ENCODE results near the gene ZBTB4. TPM values are rescaled to one million over a fixed set of nuclear protein-coding genes. Genes with fewer than 3 reads are reported as not detected.

ZBTB4 gene
- total and polyA plus RNA-seq, 9 of the 15 experiments (the other 6 are each of a cell fraction or from before 2014, with no cell fraction given), result 0.92 to 6.9 (median 3.3) TPM

Other genes with a start within 250 kb of the ZBTB4 start
Only the 7 nearest of the 40 such genes appear.
- gene SPEM2, start 54.0 kb downstream of the ZBTB4 start, total RNA-seq (2014; rRNA removed), result not detected in 2 replicates
- not detected in 2 replicates for gene SPEM2, start 54.0 kb downstream of the ZBTB4 start, total RNA-seq (2014; rRNA removed; fragmentation: Illumina TruSeq; extraction: Trizol)
- not detected in 2 replicates for gene SPEM2, start 54.0 kb downstream of the ZBTB4 start, total RNA-seq (2015; rRNA removed; fragmentation: Illumina TruSeq; extraction: Trizol)
- gene SPEM2, start 54.0 kb downstream of the ZBTB4 start, total RNA-seq (2021), result not detected in 2 replicates
- gene SPEM2, start 54.0 kb downstream of the ZBTB4 start, polyA plus RNA-seq (2011; rRNA removed), result not detected in 2 replicates
- not detected in 2 replicates for gene SPEM2, start 54.0 kb downstream of the ZBTB4 start, polyA plus RNA-seq (2014; fragmentation: Illumina TruSeq; extraction: Trizol)
- gene SPEM2, start 54.0 kb downstream of the ZBTB4 start, polyA plus RNA-seq (2014; fragmentation: Nextera tagmentation; extraction: Ambion mirVana), result not detected
- not detected in 2 replicates for gene SPEM2, start 54.0 kb downstream of the ZBTB4 start, polyA plus RNA-seq (2014; rRNA removed)
- not detected in 2 replicates for gene SPEM3, start 50.8 kb downstream of the ZBTB4 start, total RNA-seq (2014; rRNA removed)
- not detected in 2 replicates for gene SPEM3, start 50.8 kb downstream of the ZBTB4 start, total RNA-seq (2014; rRNA removed; fragmentation: Illumina TruSeq; extraction: Trizol)
- not detected in 2 replicates for gene SPEM3, start 50.8 kb downstream of the ZBTB4 start, total RNA-seq (2015; rRNA removed; fragmentation: Illumina TruSeq; extraction: Trizol)
- not detected in 2 replicates for gene SPEM3, start 50.8 kb downstream of the ZBTB4 start, total RNA-seq (2021)
- not detected in 2 replicates for gene SPEM3, start 50.8 kb downstream of the ZBTB4 start, polyA plus RNA-seq (2011; rRNA removed)
- not detected in 2 replicates for gene SPEM3, start 50.8 kb downstream of the ZBTB4 start, polyA plus RNA-seq (2014; fragmentation: Illumina TruSeq; extraction: Trizol)
- not detected for gene SPEM3, start 50.8 kb downstream of the ZBTB4 start, polyA plus RNA-seq (2014; fragmentation: Nextera tagmentation; extraction: Ambion mirVana)
- gene SPEM3, start 50.8 kb downstream of the ZBTB4 start, polyA plus RNA-seq (2014; rRNA removed), result not detected in 2 replicates
- 5.9 and 6.7 TPM in 2 replicates for gene TMEM102, start 44.2 kb downstream of the ZBTB4 start, total RNA-seq (2014; rRNA removed)
- gene TMEM102, start 44.2 kb downstream of the ZBTB4 start, total RNA-seq (2014; rRNA removed; fragmentation: Illumina TruSeq; extraction: Trizol), result 1.1 and 1.5 TPM in 2 replicates
- gene TMEM102, start 44.2 kb downstream of the ZBTB4 start, total RNA-seq (2015; rRNA removed; fragmentation: Illumina TruSeq; extraction: Trizol), result 2.7 and 3.2 TPM in 2 replicates
- gene TMEM102, start 44.2 kb downstream of the ZBTB4 start, total RNA-seq (2021), result 6.9 and 7.6 TPM in 2 replicates
- 1.3 and 2.5 TPM in 2 replicates for gene TMEM102, start 44.2 kb downstream of the ZBTB4 start, polyA plus RNA-seq (2011; rRNA removed)
- gene TMEM102, start 44.2 kb downstream of the ZBTB4 start, polyA plus RNA-seq (2014; fragmentation: Illumina TruSeq; extraction: Trizol), result 3.0 and 5.0 TPM in 2 replicates
- gene TMEM102, start 44.2 kb downstream of the ZBTB4 start, polyA plus RNA-seq (2014; fragmentation: Nextera tagmentation; extraction: Ambion mirVana), result under 1 TPM in 1 of 2 experiments, not detected in 1; 0.03 TPM
- 4.0 and 4.5 TPM in 2 replicates for gene TMEM102, start 44.2 kb downstream of the ZBTB4 start, polyA plus RNA-seq (2014; rRNA removed)
- 3.0 and 3.5 TPM in 2 replicates for gene FGF11, start 40.1 kb downstream of the ZBTB4 start, total RNA-seq (2014; rRNA removed)
- 2.7 and 3.2 TPM in 2 replicates for gene FGF11, start 40.1 kb downstream of the ZBTB4 start, total RNA-seq (2014; rRNA removed; fragmentation: Illumina TruSeq; extraction: Trizol)
- 2.2 and 3.3 TPM in 2 replicates for gene FGF11, start 40.1 kb downstream of the ZBTB4 start, total RNA-seq (2015; rRNA removed; fragmentation: Illumina TruSeq; extraction: Trizol)
- gene FGF11, start 40.1 kb downstream of the ZBTB4 start, total RNA-seq (2021), result 4.4 and 5.8 TPM in 2 replicates
- 4.7 and 10.4 TPM in 2 replicates for gene FGF11, start 40.1 kb downstream of the ZBTB4 start, polyA plus RNA-seq (2011; rRNA removed)
- 6.1 and 7.5 TPM in 2 replicates for gene FGF11, start 40.1 kb downstream of the ZBTB4 start, polyA plus RNA-seq (2014; fragmentation: Illumina TruSeq; extraction: Trizol)
- gene FGF11, start 40.1 kb downstream of the ZBTB4 start, polyA plus RNA-seq (2014; fragmentation: Nextera tagmentation; extraction: Ambion mirVana), result 1 to 10 TPM; 1.2 to 1.4 TPM
- 3.2 and 3.4 TPM in 2 replicates for gene FGF11, start 40.1 kb downstream of the ZBTB4 start, polyA plus RNA-seq (2014; rRNA removed)
- gene CHRNB1, start 34.6 kb downstream of the ZBTB4 start, total RNA-seq (2014; rRNA removed), result 4.7 and 5.0 TPM in 2 replicates
- gene CHRNB1, start 34.6 kb downstream of the ZBTB4 start, total RNA-seq (2014; rRNA removed; fragmentation: Illumina TruSeq; extraction: Trizol), result 4.8 and 5.1 TPM in 2 replicates
- 6.3 and 6.6 TPM in 2 replicates for gene CHRNB1, start 34.6 kb downstream of the ZBTB4 start, total RNA-seq (2015; rRNA removed; fragmentation: Illumina TruSeq; extraction: Trizol)
- 4.5 and 4.9 TPM in 2 replicates for gene CHRNB1, start 34.6 kb downstream of the ZBTB4 start, total RNA-seq (2021)
- gene CHRNB1, start 34.6 kb downstream of the ZBTB4 start, polyA plus RNA-seq (2011; rRNA removed), result 7.5 and 7.6 TPM in 2 replicates
- gene CHRNB1, start 34.6 kb downstream of the ZBTB4 start, polyA plus RNA-seq (2014; fragmentation: Illumina TruSeq; extraction: Trizol), result 11.5 and 12.3 TPM in 2 replicates
- 10 to 100 TPM in 1 of 2 experiments, 1 to 10 TPM in 1; 8.2 to 11.3 TPM for gene CHRNB1, start 34.6 kb downstream of the ZBTB4 start, polyA plus RNA-seq (2014; fragmentation: Nextera tagmentation; extraction: Ambion mirVana)
- gene CHRNB1, start 34.6 kb downstream of the ZBTB4 start, polyA plus RNA-seq (2014; rRNA removed), result 6.8 and 7.9 TPM in 2 replicates
- not detected in 2 replicates for gene SLC35G6, start 1.8 kb upstream of the ZBTB4 start, total RNA-seq (2014; rRNA removed)
- gene SLC35G6, start 1.8 kb upstream of the ZBTB4 start, total RNA-seq (2014; rRNA removed; fragmentation: Illumina TruSeq; extraction: Trizol), result not detected in 2 replicates
- not detected in 2 replicates for gene SLC35G6, start 1.8 kb upstream of the ZBTB4 start, total RNA-seq (2015; rRNA removed; fragmentation: Illumina TruSeq; extraction: Trizol)
- gene SLC35G6, start 1.8 kb upstream of the ZBTB4 start, total RNA-seq (2021), result not detected in 2 replicates
- gene SLC35G6, start 1.8 kb upstream of the ZBTB4 start, polyA plus RNA-seq (2011; rRNA removed), result not detected in 2 replicates
- gene SLC35G6, start 1.8 kb upstream of the ZBTB4 start, polyA plus RNA-seq (2014; fragmentation: Illumina TruSeq; extraction: Trizol), result not detected in 2 replicates
- gene SLC35G6, start 1.8 kb upstream of the ZBTB4 start, polyA plus RNA-seq (2014; fragmentation: Nextera tagmentation; extraction: Ambion mirVana), result not detected
- gene SLC35G6, start 1.8 kb upstream of the ZBTB4 start, polyA plus RNA-seq (2014; rRNA removed), result not detected in 2 replicates
- 31.7 and 32.1 TPM in 2 replicates for gene POLR2A, start 4.7 kb upstream of the ZBTB4 start, total RNA-seq (2014; rRNA removed)
- gene POLR2A, start 4.7 kb upstream of the ZBTB4 start, total RNA-seq (2014; rRNA removed; fragmentation: Illumina TruSeq; extraction: Trizol), result 9.0 and 12.4 TPM in 2 replicates
- 9.6 and 15.4 TPM in 2 replicates for gene POLR2A, start 4.7 kb upstream of the ZBTB4 start, total RNA-seq (2015; rRNA removed; fragmentation: Illumina TruSeq; extraction: Trizol)
- 97.6 and 109 TPM in 2 replicates for gene POLR2A, start 4.7 kb upstream of the ZBTB4 start, total RNA-seq (2021)
- gene POLR2A, start 4.7 kb upstream of the ZBTB4 start, polyA plus RNA-seq (2011; rRNA removed), result 8.7 and 13.6 TPM in 2 replicates
- gene POLR2A, start 4.7 kb upstream of the ZBTB4 start, polyA plus RNA-seq (2014; fragmentation: Illumina TruSeq; extraction: Trizol), result 52.5 and 55.6 TPM in 2 replicates
- gene POLR2A, start 4.7 kb upstream of the ZBTB4 start, polyA plus RNA-seq (2014; fragmentation: Nextera tagmentation; extraction: Ambion mirVana), result 1 to 10 TPM; 1.3 to 1.5 TPM
- 20.9 and 23.9 TPM in 2 replicates for gene POLR2A, start 4.7 kb upstream of the ZBTB4 start, polyA plus RNA-seq (2014; rRNA removed)